Stimulated activated CD8-positive, alpha-beta memory T cell treated with anti-CD3 and anti-CD28 coated beads, Interleukin-4, amount 100 ng/mL, for 1 hour (primary cell): Measurements from ENCODE around the gene PLEKHO1.
"Not testable (repeated sequence)": the region's sequence is repeated elsewhere in the genome, so short reads cannot be mapped to it uniquely, and the experiment has no call there.

Source experiments
- DNase-seq, 2 donors: peaks; one replicate each; pipeline ENCODE4 v3.0.0-alpha.2; 2020; ENCODE audit warnings: low read depth in 2 of 2, low spot score in 1 of 2

The PLEKHO1 gene

GRCh38 chr1:150171801-150172200, 22.1 kb downstream of the PLEKHO1 start:
- DNase-seq = no peak

GRCh38 chr1:150173141-150173585, 23.4 kb downstream of the PLEKHO1 start:
- DNase-seq = no peak

- no peak for DNase-seq
Measured at GRCh38 chr1:150176593-150176992, 26.9 kb downstream of the PLEKHO1 start.

- no peak for DNase-seq
Measured at GRCh38 chr1:150178548-150178947, 28.8 kb downstream of the PLEKHO1 start.

- no peak for DNase-seq
Measured at GRCh38 chr1:150179867-150180266, 30.2 kb downstream of the PLEKHO1 start.

GRCh38 chr1:150180474-150180873, 30.8 kb downstream of the PLEKHO1 start:
- no peak for DNase-seq

GRCh38 chr1:150182247-150182646, 32.5 kb downstream of the PLEKHO1 start:
- no peak for DNase-seq

GRCh38 chr1:150183061-150183460, 33.3 kb downstream of the PLEKHO1 start:
- DNase-seq = no peak

- no peak for DNase-seq
Measured at GRCh38 chr1:150185481-150185880, 35.8 kb downstream of the PLEKHO1 start.

- not testable (repeated sequence) for DNase-seq
Measured at GRCh38 chr1:150186438-150186788, 36.7 kb downstream of the PLEKHO1 start.

- DNase-seq = no peak
Measured at GRCh38 chr1:150186789-150187559, 37.3 kb downstream of the PLEKHO1 start.

GRCh38 chr1:150187560-150187931, 37.8 kb downstream of the PLEKHO1 start:
- DNase-seq = no peak

- no peak for DNase-seq
Measured at GRCh38 chr1:150192012-150192411, 42.3 kb downstream of the PLEKHO1 start.

GRCh38 chr1:150194381-150195031, 44.8 kb downstream of the PLEKHO1 start:
- no peak for DNase-seq

GRCh38 chr1:150196417-150196816, 46.7 kb downstream of the PLEKHO1 start:
- no peak for DNase-seq

- DNase-seq = no peak
Measured at GRCh38 chr1:150207281-150207971, 57.7 kb downstream of the PLEKHO1 start.

- not testable (repeated sequence) for DNase-seq
Measured at GRCh38 chr1:150208460-150208859, 58.7 kb downstream of the PLEKHO1 start.
